ENCODE data around the gene SEC23B.

SEC23B gene

DNA sequence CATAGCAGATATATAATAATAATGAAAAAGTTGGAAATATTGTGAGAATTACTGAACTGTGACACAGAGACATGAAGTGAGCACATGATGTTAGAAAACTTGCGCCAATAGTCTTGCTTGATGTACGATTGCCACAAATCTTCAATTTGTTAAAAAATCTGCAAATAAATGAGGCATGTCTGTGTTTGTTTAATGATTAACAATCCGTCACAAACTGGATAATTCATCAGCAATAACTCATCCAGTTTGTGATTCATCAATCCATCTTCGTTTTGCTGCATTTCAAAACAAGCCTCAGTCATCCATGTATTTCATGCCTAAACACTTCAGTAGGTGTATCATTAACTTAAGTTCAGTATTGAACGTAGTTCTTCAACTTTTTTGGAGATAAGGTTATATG lies 34.0 kb downstream of the SEC23B start:
- TF ChIP-seq, protein P1, sequence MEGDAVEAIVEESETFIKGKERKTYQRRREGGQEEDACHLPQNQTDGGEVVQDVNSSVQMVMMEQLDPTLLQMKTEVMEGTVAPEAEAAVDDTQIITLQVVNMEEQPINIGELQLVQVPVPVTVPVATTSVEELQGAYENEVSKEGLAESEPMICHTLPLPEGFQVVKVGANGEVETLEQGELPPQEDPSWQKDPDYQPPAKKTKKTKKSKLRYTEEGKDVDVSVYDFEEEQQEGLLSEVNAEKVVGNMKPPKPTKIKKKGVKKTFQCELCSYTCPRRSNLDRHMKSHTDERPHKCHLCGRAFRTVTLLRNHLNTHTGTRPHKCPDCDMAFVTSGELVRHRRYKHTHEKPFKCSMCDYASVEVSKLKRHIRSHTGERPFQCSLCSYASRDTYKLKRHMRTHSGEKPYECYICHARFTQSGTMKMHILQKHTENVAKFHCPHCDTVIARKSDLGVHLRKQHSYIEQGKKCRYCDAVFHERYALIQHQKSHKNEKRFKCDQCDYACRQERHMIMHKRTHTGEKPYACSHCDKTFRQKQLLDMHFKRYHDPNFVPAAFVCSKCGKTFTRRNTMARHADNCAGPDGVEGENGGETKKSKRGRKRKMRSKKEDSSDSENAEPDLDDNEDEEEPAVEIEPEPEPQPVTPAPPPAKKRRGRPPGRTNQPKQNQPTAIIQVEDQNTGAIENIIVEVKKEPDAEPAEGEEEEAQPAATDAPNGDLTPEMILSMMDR (IDR thresholded peaks at IDR 0.05; ENCODE audit: low read depth, low read length, missing control alignments): no peak
- no peak overlapping the region for H3K4me3 ChIP-seq (ENCODE audit: low read depth, low read length)
- DNase-seq (ENCODE audit: low read depth): no peak

DNA sequence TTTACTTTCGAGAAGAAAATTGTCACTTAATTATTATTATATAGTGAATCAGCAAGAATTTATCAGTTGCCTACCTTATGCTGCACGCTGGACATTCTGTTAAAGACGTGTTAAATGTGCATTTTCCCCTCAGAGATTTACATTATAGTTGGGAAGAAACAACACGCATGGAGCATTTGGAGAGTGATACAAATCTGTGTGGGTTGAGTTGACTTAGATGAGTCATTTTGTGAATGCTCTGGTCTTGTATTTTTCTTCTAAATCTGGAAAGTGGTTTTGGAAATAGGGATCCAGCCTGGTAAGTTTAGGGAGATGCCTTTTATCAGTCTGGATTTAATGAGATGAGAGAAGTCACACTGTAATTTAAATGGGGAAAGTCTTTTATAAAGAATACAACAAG lies 35.5 kb downstream of the SEC23B start:
- H3K4me3 ChIP-seq (ENCODE audit: low read depth, low read length): no peak overlapping the region
- TF ChIP-seq, protein P1 (IDR thresholded peaks at IDR 0.05; ENCODE audit: low read depth, low read length, missing control alignments): no peak
- no peak for DNase-seq (ENCODE audit: low read depth)

DNA sequence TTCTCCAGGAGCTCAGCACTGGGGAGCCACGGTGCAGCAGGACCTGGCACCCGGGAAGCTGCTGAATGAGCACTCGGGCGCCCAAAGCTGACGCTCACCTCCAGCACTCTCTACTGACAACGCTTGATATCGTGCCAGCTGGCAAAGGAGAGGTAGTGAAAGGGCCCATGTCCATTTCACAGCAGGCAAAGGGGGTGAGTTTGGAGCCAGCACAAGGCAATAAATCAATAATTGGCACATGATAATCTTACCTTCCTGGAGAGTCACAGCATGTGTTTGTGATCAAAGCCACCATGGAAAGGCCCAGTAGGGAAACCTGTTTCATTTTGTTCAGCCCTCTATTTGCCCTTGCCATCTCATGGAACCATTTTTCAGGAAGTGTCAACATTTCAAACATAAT lies 36.2 kb downstream of the SEC23B start:
- no peak for DNase-seq (ENCODE audit: low read depth)
- no peak overlapping the region for H3K4me3 ChIP-seq (ENCODE audit: low read depth, low read length)
- TF ChIP-seq, protein P1 (IDR thresholded peaks at IDR 0.05; ENCODE audit: low read depth, low read length, missing control alignments): no peak

GRCh38 chr20:18545566-18545965 lies 37.8 kb downstream of the SEC23B start:
- H3K4me3 ChIP-seq (ENCODE audit: low read depth, low read length): no peak overlapping the region
- DNase-seq (ENCODE audit: low read depth): no peak
- TF ChIP-seq, protein P1 (IDR thresholded peaks at IDR 0.05; ENCODE audit: low read depth, low read length, missing control alignments): no peak

- no peak for DNase-seq (ENCODE audit: low read depth)
- TF ChIP-seq, protein P1 (IDR thresholded peaks at IDR 0.05; ENCODE audit: low read depth, low read length, missing control alignments): no peak
- no peak overlapping the region for H3K4me3 ChIP-seq (ENCODE audit: low read depth, low read length)
These were observed 40.7 kb downstream of the SEC23B start for GRCh38 chr20:18548465-18548864.

GRCh38 chr20:18553746-18554145 lies 46.0 kb downstream of the SEC23B start:
- TF ChIP-seq, protein P1 (IDR thresholded peaks at IDR 0.05; ENCODE audit: low read depth, low read length, missing control alignments): no peak
- no peak for DNase-seq (ENCODE audit: low read depth)
- no peak overlapping the region for H3K4me3 ChIP-seq (ENCODE audit: low read depth, low read length)

DNA sequence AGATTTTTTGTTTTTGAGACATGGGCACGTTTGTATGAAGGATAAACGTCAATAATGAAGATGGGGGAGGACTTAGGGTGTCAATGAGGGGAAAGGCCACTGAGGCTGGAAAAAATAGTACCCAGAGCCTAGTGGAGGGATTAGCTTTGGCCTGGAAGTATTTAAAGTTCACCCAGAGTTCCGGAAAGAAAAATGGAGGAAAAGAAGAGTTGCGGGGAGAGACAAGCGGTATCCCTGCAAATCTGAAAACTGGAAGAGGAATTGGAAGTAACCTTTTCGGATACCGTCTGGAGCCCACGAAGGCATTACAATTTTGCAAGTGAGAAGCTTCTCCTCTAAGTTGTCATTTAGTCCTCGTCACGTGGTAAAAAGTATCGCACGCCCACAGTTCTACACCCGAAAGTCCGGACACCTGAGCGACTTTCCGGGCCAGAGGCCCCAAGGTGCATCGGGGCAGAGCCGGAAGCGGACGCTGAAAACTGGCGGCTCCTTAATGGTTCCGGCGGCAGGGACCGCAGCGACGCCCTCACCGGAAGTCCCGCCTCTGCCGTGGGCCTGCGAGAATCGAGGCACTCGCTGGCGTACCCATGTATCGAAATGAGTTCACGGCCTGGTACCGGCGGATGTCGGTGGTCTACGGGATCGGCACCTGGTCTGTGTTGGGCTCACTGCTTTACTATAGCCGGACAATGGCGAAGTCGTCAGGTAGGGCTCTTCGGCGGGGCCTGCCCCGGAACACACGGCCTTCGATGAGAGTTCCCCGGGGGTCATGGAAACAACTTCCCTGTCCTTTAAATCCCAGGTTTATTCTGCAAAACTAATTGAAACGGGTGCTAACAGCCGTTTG lies 59.4 kb downstream of the SEC23B start, which contains the start of gene SMIM26:
SMIM26 (plus strand) TSS at position 541 of the 847 bp plus-strand sequence; CDS start at position 588, 47 bp downstream.
- DNase-seq (ENCODE audit: low read depth): peak; percentile 90
- TF ChIP-seq, protein P1 (IDR thresholded peaks at IDR 0.05; ENCODE audit: low read depth, low read length, missing control alignments): no peak
- peak within 1 kb of the TSS; percentile 65 for H3K4me3 ChIP-seq (ENCODE audit: low read depth, low read length)

Measured in GM12864 (cell line).